Measurements from ENCODE around the gene GLIPR1. TPM values are rescaled to one million over a fixed set of nuclear protein-coding genes. Genes with fewer than 3 reads are reported as not detected.
A peak's percentile ranks its signal among the peaks of the same experiment; 100 is the strongest.
"Not testable (repeated sequence)": the region's sequence is repeated elsewhere in the genome, so short reads cannot be mapped to it uniquely, and the experiment has no call there.

The GLIPR1 gene
- polyA plus RNA-seq, 12 donors, result 4.2 to 17.0 (median 12.8) TPM; not detected in 1

DNA sequence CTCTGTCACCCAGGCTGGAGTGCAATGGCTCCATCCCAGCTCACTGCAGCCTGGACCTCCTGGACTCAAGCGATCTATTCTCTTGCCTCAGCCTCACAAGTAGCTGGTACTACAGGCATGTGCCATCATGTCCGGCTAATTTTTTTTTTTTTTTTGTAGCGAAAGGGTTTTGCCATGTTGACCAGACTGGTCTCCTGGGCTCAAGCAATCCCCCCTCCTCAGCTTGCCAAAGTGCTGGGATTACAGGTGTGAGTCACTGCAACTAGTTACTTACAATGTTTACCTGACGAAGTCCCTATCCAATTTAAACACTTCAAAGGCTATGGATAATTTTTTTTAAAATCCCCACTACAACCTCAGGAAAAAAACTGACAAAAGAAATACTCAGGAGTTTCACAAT is 29.1 kb downstream of the GLIPR1 start:
- no peak for DNase-seq

DNA sequence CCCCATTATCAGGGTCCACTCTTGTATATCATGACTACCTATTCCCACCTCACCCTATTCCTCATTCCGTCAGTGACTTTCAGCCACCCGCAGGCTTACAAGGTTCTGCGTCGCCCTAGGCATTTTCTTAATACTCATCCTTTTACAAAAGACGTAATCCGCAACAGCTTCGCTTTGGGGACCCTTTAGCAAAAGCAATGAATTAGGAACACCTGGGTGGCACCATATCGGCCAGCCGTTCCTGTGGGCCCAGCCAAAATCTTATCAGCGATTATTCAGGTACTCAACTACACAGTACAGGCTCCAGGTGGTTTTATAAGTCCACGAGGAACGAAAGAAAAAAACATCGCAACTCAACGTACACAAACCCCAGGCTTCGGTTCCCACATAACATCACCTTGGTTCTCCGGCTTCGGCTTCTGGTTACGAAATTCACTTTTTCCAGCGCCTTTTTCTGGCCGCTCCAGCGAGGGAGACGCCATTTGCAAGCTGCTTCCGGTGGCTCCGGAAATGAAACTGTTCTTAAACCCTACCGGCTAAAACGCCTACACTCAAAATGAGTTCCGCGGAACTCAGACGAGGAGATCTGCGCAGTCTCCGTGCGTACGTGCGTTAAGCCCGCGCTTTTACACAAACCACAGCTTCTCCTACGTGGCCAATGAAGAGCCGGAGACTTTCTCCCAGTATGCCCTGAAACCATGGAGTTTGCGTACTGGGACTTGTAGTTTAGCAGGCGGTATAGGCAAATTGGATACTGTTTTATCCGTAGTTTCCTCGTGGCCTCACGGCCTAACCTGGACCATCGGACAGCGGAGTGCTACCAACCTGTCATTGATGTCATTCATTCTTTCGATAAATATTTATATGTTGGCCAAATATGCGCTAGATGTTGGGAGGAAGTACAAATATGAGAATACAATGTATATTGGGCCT is 30.8 kb downstream of the GLIPR1 start, which contains the start of gene KRR1:
Gene KRR1 (minus strand): TSS at position 494 of the 933 bp plus-strand sequence. CDS start 12 bp downstream, at position 482.
- peak; percentile 98 for DNase-seq

DNA sequence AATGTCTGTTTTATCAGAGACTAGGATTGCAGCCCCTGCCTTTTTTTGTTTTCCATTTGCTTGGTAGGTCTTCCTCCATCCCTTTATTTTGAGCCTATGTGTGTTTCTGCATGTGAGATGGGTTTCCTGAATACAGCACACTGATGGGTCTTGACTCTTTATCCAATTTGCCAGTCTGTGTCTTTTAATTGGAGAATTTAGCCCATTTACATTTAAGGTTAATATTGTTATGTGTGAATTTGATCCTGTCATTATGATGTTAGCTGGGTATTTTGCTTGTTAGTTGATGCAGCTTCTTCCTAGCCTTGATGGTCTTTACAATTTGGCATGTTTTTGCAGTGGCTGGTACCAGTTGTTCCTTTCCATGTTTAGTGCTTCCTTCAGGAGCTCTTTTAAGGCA is 40.7 kb downstream of the GLIPR1 start:
- not testable (repeated sequence) for DNase-seq

DNA sequence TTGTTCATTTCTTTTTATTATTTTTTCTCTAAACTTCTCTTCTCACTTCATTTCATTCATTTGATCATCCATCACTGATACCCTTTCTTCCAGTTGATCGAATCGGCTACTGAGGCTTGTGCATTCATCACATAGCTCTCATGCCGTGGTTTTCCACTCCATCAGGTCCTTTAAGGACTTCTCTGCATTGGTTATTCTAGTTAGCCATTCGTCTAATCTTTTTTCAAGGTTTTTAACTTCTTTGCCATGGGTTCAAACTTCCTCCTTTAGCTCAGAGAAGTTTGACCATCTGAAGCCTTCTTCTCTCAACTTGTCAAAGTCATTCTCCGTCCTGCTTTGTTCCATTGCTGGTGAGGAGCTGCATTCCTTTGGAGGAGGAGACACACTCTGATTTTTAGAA is 41.6 kb downstream of the GLIPR1 start:
- not testable (repeated sequence) for DNase-seq

DNA sequence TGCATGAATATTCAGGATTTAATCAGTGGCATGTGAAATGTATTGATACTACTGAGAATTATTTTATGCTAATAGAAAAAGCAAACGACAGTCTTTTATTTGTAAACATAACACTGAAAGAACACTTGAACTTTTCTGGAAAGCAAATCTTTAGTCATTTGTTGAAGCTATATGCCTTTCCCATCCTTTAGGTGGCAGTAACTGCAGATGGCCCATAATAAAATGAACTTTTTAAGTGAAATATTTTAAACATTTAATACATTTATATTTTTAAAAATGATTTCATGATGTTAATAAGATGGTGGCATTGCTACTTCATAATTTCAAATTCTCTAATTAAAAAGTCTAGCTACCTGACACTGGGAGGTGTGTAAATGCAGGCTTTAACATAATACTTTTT is 44.7 kb downstream of the GLIPR1 start:
- DNase-seq, result no peak

DNA sequence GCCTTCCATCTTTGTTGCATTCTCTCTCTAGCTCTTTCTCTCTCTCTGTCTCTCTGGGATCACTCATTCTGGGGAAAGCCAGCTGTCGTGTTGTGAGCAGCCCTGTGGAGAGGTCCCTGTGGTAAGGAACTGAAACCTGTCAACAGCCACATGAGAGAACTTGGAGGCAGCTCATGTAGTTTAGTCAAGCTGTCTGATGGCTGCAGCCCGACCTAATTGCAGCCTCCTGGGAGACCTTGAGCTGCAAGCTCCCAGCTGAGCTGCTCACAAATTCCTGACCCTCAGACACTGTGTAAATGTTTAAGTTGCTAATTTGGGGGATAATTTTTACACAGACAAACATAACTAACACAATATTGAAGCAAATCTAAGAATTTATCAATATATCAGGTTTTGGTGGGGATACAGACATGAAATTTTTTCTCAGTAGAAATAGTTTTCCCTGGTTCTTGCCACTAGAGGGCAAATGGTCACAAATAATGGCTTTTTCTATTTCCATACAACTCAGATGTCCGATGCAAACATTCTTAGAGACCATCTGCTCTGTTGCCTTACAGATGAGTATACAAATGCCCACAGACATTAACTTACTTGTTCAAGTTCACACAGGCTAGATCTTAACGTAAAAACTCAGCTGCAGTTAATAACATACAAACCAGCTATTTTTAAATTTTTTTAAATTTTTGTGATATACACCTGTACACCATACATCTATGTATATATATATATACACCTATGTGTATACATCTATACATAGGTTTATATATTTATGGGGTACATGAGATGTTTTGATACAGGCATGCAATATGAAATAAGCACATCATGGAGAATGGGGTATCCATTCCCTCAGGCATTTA is 46.3 kb downstream of the GLIPR1 start:
- peak; percentile 60 for DNase-seq

DNA sequence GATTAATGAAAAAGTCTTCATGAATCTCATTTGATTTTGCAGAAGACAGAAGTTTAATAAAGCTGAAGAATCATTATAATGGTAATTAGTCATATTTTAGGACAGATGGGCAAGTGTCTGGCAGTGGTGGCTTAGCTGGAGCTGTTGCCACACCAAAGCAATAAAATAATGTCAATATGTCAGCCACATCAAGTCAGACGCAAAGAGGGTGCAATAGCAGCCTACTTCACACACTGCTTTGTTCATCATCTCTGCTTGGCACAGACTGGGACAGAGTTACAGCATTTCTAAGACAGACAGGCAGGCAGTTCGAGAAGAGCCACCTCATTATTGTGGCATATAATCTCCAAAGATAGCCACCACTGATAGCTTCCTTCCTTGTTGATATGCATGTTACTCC is 47.7 kb downstream of the GLIPR1 start:
- no peak for DNase-seq

DNA sequence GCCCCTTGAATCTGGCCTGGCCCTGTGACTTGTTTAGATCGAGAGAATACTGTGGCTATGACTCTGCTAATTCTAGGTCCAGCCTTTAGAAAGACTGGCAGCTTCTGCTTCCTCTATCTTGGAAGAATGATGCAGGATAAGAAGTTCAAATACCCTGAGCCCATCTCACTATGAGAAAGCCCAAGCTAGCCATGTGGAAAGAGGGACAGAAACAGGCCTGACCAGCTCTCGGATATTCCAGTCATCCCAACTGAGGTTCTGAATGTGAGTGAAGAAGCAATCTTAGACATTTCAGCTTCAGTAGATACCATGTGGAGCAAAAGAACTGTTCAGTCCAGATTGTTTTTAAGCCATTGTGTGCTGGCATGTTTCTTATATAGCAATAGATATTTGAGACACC is 48.1 kb downstream of the GLIPR1 start:
- DNase-seq, result no peak

DNA sequence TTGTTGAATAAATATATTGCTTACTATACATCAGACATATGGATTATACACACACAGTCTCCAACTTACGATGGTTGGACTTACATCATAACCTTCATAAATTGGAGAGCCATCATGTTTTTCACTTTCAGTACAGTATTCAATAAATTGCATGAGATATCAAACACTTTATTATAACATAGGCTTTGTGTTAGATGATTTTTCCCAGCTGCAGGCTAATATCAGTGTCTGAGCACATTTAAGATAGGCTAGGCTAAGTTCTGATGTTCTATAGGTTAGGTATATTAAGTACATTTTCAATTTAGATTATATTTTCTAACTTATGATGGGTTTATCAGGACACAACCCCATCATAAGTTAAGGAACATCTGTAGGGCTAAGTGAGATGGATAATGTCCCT is 48.8 kb downstream of the GLIPR1 start:
- DNase-seq, result no peak

DNA sequence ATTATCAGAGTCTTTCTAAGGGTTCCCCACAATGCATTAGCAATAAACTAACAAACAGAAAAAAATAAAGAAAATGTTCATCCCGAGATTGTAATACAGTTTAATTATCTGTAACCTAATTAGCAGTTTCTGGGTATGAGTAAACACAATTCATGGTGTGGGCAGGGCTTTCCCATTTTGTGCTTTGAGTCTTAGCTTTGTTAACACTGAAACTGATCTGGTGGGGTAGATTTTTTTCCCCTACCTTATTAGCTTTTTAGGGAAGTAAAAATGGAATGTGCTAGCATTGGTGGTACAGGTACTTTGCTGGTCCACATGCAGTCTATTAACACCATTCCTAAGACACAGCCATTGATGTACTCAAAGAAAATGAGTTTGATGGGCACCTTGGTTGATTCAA is 49.3 kb downstream of the GLIPR1 start:
- no peak for DNase-seq

DNA sequence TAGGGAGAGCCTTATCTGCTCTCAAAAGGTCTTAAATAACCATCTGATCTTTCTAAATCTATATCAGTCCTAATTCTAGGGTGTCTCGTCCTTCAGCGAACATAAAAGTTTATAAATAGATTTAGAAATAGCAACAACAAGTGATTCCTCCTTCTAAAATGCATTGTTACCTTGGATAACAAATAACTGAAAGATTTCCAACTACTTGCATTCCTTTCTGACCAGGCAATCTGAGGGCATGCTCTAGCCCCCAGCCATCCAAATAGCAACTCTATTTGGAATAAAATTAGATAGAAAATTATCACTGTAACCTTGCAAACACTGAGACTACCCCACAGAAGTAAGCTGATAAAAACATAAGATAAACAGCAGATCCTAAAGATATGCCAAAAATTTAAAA is 52.7 kb downstream of the GLIPR1 start:
- no peak for DNase-seq

DNA sequence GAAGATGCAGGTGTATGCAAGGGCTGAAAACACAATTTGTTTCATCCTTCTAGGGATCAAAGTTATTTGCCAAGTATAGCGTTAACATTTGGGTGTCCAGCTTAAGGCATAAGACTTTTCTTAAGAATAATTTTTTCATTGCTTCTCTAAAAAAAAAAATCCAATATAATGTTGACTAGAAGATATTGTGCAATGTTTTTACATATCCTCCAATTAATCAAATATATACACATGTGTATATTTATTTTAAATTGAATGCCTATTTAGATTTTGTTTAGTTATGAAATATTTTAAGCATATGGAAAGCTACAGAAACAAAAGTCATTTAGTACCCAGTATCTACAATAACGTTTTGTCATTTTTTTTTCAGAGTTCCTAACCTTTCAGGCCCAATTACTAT is 59.3 kb downstream of the GLIPR1 start:
- no peak for DNase-seq

DNA sequence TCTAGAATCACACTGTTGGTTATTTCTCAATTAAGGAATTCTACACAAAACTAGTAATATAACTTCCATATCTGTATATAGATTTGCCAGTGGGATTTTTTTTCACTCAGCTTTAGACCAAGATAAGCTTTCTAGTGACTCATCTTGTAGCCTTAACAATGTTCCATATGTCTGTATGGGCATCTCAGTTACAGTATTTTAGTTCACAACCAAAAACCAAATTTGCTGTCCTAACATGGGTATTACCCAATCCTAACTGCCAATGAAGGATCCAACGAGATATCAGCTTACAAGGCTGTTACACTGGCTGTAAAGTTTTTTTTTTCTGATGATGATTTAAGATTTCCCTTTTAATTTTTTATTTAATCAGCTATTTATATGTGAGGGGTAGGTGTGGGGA is 62.4 kb downstream of the GLIPR1 start:
- DNase-seq, result no peak

DNA sequence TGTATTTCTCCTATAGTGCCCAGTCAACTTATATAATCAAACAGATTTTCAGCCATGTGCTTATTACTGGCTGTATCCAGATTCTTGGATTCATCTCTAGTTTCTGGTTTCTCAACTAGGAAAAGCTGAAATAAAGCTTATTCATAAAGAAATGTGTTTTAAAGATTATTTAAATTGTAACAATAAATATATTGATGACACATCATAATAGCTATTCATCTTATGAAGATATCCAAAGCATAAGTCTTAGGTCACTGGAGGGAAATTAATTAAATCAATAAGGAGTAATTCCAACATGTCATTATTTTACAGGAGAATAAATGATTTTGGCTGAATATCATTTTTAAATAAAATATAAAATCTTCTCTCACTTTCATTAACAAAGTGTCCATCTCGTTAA is 63.0 kb downstream of the GLIPR1 start:
- DNase-seq, result no peak

DNA sequence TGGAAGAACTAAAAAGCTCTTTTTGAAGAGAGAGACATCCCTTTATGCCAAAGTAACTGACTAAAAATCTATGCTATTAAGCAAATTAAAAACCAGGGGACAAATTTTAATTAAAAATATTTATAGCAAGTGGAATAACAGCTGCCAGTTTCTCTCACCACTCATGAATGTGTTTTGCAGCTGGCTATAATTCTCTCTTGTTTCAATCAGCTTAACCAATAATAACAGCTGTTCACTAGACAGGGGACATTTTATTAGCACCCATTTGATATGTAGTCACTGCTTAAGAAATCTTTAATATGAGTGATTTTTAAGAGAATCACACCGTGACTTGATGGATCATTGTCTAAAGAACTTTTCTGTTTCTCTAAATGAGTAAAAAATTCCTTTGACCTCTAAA is 65.1 kb downstream of the GLIPR1 start:
- no peak for DNase-seq

DNA sequence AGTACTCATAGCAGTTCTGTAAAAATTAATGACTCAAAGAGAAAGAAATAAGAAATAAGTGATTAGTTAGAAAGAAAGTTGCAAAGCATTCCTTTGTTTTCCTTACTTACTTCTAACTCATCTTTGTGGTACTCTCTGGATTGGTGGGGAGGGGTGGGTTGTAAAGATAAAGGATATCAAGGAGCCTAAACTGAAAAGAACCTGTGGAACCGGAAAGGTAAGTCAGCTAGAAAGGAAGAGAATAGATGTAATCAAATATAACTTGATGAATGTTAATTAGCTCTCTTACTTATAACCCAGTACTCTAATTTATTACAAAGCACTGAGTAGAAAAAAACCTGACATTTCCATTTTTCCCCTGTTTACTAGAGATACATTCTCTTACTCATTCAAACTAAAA is 68.3 kb downstream of the GLIPR1 start:
- DNase-seq, result no peak

DNA sequence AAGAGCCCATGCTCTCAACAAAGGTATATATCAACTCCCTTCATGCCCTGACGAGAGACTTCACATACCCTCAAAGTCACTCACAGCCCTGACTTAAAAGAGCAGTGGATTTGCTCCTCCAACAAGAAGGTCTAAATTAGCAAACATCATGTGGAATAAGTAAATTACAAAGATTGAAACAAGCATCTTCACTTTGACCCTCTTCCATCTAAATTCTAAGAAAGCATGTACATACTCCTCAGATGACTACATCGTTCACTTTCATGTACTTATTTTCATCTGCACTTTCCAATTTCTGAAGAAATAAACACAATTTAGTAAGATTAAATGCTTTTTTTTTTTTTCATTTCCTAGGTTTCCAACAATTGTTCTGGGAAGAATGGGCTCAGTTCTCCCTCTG is 69.4 kb downstream of the GLIPR1 start:
- DNase-seq, result no peak

DNA sequence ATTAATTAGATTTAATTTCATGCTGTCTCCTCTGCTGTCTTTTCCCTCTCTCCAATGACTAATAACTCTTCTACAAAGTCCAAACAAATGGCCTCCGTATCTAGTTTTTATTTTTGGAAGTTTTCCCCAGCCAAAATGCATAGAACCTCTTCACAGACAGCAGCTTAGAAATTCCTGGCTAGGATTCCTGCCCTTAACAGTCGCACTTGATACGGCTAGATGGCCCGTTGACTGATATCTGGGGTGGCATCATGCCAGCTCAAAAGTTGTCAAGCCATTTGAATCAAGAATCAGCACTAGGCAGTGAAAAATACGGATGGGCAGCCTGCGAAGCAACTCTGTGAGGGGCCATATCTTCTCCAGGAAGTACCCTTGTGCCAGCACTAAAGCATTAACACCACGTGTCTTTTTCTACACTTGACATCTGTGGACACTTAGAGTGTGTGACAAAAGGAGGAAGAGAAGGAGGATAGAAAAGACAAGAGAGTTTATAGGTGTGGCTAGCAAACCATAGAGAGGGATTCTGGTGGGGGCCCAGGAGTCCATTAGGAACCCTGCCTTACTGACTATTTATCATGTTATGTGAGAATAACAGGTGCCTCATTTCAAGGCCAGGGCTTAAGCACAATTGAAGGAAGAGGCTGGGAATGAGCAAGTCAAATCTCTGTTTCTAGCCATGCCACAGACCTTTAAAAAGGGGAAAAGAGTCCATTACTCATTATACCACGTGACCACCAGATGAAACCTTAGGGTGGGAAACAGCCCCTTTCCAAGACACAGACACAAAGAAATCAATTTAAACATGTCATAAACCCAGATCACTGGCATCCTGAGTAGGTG is 70.1 kb downstream of the GLIPR1 start:
- DNase-seq, result no peak

DNA sequence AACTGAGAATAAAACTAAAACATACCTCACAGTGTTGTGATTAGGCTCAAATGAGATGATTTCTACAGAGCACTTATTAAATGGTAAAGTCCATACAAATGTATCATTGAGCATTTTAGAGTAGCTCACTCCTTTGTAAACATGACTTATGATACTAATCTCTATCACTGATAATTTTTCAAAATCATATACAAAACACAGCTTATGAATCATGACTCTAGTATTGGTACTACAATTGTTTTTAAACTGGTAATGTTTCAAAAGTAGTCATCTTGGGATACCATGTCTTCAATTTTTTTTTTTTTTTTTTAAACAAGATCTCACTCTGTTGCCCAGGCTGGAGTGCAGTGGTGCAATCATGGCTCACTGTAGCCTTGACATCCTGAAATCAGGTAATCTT is 70.9 kb downstream of the GLIPR1 start:
- DNase-seq, result no peak

DNA sequence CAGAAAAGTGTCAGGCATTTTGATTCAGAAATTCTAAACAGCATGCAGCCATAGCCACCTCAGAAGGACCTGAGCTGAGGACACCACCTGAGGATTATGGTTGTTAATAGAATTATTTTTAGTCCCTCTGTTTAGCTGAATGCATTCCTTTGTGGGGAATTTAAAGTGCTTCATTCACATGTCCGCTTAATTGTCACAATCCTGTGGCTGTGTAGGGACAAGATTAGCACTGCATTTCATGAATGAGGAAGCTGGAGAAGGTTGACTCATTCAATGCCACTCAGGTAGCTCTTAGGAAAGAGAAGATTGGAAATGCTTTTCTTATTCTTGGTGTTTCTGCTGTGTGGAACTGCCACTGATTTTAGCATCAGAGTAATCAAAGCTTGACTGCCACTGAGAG is 72.8 kb downstream of the GLIPR1 start:
- no peak for DNase-seq

Measured in muscle of arm (tissue), 12 donors.